HG03025 (cell line): Measurements from ENCODE around the gene KCNT1.

Source experiments
- ATAC-seq: cut with Tn5 transposase; IDR thresholded peaks from one replicate; pipeline ENCODE4 v1.9.1; 2021; ENCODE audit warnings: mild to moderate bottlenecking, moderate library complexity; ENCODE audit not compliant: unreplicated experiment, low FRiP score

The KCNT1 gene

DNA sequence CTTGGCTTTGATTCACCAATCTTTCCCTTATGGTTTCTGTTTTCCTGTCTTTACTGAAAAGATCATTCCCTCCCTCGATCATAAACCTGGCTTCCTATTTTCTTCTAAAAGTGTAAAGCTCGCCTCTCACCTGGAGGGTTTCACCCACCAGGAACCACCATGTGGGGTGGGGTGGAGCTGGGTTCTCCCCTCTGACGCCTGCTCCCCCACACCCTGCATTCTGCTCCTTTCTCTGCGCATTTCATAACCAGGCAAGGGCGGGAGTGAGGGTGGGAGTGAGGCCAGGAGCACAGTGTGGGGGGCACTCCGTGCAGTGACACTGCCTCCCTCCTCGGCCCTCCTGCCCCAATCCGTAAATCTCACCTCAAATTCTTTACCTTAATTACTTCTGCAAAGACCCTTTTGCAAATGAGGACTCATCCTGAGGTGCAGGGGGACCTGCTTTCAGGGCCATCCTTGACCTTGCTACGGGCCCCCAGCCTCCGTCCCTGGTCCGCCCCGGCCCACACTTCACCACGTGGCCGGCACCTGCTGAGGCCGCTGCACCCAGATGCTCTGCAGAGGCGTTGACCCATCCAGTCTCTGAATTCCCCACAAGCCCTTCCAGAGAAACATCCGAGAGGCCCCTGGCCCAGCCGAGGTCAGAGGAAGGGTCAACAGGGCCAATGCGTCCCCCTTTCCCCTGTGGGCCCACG, 59.3 kb downstream of the KCNT1 start:
- ATAC-seq = no peak

DNA sequence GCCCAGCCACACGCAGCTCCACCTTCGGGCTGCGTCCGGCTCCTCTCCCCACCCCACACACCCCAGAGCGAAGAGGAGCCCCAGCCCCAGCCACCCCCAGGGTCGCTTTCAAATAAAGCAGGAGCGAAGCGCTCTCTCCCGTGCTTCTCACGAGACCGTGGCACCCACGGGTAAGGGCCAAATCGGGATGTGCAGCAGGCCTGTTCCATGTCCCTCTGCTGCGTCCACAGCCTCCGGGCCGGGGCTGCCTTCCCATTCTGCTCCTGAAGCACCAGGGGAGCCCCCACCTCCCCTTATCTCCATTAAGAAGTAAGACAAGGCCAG, 59.8 kb downstream of the KCNT1 start:
- ATAC-seq = no peak

DNA sequence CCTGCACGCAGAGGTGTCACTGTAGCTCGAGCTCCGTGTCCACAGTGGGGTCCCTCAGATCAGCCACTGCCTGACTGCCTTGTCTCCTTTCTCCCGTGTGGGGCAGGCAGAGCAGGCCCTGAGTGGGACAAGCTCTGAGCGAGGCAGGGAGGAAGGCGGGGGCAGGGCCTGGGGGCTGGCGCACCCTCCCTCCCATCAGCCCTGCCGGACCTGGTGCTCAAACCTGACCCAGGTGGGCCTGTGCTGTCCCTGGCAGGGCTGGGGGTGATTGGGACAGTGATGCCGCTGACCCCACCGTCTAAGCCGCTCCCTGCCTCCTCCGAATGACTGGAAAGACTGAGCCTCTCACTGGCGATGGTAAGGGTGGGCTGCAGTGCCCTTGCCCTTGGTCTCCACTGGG, 60.9 kb downstream of the KCNT1 start:
- ATAC-seq = no peak

DNA sequence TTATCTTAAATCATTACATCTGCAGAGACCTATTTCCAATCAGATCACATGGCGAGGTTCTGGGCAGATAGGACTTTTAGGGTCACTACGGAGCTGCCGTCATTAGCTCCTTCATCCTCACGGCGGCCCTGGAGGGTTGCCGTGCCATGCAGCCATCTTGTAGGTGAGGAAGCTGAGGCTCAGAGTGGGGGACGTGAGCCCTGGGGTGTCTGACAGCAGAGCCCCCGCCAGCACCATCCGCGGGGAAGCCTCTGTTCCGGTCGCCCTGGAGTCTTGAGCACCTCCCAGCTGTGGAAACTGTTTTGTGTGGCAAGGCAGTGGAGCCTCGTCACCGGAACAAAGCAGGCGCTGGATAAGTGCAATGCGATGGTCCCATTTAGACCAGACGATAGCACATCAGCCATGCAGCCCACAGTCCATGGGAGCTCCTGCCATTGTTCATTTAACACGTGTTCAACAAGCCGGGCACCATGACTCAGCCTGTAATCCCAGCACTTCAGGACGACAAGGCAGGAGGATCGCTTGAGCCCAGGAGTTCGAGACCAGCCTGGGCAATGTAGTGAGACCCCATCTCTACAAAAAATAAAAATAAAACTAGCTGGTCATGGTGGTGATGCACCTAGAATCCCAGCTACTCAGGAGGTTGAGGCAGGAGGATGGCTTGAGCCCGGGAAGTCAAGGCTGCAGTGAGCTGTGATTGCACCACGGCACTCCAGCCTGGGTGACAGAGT, 61.9 kb downstream of the KCNT1 start:
- no peak for ATAC-seq

DNA sequence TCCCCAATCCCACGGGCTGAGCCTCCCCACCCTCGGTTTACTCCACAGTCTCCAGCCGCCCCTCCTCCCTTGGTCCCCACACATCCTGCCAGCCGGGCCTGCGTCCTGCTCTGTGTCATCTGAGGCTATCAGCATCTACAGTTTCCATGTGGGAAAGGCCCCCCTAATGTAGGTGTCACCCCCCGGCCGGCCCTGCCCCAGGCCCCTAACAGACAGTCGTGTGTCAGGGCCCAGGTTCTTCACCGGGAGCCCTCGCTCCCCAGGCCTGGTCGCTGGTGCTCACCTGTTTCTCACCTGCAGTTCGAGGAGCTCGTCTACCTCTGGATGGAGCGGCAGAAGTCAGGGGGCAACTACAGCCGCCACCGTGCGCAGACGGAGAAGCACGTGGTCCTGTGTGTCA, 62.7 kb downstream of the KCNT1 start:
- no peak for ATAC-seq

DNA sequence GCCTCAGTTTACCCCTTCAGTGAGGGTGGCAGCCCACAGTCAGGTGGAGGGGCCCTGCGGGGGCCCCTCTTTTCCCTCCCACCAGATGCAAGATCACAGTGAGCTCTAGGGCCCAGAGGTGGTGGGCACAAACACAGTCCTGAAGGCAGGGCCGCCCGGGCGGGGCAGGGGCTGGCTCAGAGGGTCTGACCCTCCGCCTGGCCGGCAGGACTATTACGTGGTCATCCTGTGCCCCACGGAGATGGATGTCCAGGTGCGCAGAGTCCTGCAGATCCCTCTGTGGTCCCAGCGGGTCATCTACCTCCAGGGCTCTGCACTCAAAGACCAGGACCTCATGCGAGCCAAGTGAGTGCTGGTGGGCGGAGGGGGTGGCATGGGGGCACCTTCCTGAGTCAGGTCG, 63.4 kb downstream of the KCNT1 start:
- no peak for ATAC-seq

DNA sequence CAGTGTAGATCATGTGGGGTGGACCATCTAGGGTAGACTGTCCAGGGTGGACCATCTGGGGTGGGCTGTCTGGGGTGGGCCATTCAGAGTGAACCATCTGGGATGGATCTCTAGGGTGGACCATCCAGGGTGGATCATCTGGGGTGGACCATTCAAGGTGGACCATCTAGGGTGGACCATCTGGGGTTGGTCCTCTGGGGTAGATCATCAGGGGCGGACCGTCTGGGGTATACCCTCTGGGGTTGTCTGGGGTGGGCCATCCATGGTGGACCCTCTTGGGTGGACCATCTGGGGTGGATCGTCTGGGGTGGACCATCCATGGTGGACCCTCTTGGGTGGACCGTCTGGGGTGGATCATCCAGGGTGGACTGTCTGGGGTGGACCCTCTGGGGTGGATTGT, 64.3 kb downstream of the KCNT1 start:
- ATAC-seq = no peak

DNA sequence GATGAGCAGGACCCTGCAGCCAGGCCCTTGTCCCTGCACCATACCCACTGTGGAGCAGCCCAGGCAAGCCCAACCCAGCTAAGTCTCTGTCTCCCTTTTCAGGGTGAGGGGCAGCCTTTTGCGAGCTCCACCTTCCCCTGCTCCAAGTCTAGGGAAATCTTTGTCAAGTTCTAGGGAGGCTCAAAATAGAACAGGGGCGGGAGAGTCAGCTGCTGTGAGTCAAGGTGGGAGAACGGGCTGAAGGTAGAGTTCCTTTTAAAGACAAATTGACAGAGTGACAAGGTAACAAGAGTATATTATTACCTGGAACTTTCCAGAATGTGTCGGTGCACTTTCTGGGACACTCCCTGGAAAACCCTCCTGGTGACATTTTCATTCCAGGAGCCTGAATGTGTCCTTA, 64.7 kb downstream of the KCNT1 start:
- no peak for ATAC-seq

DNA sequence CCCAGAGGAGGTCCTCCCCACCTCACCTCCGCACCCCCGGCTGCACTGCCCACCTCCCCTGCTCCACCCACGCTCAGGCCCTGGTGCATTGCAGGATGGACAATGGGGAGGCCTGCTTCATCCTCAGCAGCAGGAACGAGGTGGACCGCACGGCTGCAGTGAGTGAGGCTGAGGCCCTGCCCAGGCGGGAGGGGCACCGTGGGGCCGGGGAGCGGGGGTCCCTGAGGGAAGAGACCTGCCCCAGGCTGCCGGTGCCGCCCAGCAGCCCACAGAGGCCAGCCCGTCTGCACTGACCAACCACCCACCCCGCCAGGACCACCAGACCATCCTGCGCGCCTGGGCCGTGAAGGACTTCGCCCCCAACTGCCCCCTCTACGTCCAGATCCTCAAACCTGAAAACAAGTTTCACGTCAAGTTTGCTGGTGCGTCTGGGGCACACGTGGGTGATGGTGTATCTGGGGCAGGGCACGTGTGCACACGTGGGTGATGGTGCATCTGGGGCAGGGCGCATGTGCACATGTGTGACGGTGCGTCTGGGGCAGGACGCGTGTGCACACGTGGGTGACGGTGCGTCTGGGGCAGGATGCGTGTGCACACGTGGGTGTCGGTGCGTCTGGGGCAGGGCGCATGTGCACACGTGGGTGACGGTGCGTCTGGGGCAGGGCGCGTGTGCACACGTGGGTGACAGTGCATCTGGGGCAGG, 66.7 kb downstream of the KCNT1 start:
- ATAC-seq = no peak

DNA sequence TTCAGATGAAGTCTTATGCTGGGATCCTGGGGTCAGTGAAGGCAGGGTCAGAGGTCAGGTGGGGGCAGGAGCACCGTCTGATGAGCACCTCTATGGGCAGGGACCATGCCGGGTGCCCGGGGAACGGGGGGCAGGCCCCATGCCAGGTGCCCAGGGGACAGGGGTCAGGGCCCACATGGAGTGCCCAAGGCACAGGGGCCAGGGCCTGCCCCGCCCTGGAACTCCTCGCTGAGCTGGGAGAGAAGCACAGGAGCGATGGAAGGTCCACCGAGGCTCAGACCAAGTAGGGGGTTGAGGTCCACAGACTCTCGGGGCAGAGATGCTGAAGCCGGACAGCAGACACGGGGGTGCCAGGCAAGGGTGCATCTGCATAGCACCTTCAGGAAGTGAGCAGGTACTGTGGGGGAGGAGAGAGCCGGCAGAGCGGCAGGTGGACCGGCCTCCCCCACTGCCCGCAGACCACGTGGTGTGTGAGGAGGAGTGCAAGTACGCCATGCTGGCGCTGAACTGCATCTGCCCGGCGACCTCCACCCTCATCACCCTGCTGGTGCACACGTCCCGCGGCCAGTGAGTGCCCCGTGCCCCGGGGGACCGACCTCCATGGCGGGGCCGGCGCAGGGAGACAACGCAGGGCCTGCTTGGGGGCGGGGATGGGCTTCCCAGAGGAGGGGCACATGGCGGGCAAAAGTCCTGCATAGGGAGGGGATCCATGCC, 67.7 kb downstream of the KCNT1 start:
- ATAC-seq = no peak

DNA sequence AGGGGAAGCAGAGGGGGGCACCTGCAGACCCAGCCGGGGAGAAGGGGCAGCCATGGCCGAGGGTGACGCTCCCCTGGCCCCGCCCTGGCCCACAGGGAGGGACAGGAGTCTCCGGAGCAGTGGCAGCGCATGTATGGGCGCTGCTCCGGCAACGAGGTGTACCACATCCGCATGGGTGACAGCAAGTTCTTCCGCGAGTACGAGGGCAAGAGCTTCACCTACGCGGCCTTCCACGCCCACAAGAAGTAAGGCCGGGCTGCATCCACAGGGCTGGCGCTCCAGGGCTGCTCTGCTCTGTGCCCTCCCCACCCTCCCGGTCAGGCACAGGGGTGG, 68.2 kb downstream of the KCNT1 start:
- no peak for ATAC-seq

DNA sequence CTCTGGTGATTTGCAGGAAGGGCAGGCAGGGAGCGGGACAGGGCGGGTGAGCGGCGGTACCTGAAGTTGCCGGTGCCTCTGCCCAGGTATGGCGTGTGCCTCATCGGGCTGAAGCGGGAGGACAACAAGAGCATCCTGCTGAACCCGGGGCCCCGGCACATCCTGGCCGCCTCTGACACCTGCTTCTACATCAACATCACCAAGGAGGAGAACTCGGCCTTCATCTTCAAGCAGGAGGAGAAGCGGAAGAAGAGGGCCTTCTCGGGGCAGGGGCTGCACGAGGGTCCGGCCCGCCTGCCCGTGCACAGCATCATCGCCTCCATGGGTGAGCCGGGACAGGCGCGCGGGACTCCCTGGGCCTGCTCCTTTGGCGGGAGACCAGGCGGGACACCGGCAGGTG, 68.8 kb downstream of the KCNT1 start:
- ATAC-seq = no peak

DNA sequence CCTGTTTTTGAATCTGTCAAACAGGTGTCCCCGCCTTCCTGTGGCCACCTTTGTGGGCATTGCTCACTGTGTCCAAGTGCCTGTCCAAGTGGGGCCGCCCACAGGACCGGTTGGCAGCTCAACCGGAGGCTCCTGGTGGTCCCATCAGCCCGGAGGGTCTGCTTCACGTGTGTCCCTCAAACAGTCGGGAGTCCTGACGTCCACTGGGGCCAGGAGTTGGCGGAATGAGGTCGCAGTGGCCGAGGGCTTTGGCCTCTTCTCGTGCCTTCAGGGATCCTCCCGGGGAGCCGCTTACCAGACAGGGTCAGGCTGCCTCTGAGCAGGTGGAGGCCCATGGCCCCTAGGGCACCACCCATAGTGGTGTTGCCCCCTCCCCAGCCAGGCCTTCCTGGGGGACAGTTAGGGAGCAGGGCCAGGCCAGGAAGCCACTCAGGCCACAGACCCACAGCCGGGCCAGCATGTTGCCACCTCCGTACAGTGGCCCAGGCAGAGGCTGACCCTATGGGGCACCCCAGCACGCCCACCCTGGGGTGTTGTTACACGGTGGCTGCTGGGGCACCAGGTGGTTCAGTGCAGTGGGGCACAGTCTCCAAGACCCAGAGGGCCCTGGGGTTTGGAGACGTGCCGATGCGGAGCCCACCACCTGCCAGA, 69.5 kb downstream of the KCNT1 start:
- no peak for ATAC-seq

DNA sequence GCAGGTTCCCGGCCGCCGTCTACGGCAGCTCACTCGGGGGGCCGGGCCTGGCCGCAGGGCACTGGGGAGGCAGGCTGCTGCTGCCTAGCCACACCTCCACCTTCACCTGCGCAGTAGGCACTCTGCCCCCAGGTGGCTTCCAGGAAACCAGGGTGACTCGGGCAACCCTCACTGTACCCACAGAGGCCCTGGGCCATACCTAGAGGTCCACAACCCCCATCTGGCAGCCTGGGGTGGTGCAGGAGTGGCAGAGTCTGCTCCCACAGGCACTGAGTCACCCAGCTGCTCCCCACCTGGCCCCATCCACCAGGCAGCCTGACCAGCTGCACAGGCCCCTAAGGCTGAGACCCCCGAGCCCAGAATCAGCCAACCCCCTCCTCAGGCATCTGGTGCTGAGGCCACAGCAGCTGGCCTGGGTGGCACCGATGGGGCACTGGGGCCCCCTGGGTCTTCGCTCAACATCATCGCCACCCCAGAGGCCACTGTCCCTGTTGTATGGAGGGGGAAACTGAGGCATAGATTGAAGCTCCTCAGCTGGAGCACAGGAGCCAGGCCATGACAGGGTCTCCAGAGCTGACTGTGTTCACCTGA, 70.2 kb downstream of the KCNT1 start:
- ATAC-seq = no peak

DNA sequence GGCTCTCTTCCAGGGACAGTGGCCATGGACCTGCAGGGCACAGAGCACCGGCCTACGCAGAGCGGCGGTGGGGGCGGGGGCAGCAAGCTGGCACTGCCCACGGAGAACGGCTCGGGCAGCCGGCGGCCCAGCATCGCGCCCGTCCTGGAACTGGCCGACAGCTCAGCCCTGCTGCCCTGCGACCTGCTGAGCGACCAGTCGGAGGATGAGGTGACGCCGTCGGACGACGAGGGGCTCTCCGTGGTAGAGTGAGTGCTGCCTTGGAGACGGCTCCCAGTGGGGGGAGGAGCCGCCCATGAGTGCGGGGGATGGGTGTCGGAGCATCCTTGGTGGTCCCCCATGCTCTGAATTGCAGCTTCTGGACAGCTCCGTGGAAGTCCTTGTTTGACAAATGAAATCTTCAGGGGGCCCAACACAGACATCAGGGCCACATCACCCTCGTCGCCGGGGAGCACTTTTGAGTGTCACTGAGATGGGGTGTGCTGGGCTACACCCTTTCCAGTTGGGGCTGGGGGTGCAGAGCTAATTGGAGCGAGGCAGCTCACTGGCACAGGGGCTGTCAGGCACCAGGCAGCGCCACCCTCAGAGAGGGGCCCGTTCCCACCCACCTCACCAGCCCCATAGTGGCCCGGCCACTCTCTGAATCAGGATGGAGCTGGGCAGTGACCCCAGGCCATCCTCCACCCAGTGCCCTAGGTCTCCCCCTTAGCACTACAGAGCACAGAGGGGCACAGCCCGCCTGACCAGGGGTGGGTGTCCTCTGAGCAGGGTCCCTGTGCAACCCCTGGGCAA, 70.9 kb downstream of the KCNT1 start:
- no peak for ATAC-seq

DNA sequence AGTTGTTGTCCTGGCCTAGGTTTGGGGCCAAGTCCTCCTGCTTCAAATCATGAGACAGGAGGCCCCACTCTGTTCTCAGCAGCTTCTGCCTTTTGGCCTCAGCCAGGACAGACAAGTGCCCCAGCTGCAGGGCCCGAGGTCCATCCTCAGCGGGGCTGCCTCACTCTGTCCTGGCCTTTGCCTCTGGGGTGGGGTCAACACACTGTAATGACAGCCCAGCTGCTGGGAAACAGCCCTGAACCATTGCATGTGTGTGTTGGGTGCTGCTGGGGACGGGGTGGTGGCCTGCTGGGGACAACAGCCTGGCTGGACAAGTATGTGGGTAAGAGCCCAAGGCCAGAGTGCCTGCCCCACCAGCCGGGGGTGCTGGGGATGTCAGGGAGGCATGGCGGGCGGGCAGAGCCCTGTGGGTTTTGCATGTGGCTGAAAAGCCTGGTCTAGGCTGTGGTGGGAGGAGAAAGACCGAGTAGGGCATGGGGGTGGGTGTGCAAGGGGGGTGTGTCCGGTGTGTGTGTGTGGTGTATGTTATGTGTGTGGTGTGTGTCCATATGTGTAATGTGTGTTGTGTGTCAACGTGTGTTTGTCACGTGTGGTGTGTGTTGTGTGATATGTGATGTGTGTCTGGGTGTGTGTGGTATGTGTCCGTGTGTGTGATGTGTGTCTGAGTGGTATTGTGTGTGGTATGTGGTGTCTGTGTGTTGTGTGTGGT, 71.7 kb downstream of the KCNT1 start:
- no peak for ATAC-seq

DNA sequence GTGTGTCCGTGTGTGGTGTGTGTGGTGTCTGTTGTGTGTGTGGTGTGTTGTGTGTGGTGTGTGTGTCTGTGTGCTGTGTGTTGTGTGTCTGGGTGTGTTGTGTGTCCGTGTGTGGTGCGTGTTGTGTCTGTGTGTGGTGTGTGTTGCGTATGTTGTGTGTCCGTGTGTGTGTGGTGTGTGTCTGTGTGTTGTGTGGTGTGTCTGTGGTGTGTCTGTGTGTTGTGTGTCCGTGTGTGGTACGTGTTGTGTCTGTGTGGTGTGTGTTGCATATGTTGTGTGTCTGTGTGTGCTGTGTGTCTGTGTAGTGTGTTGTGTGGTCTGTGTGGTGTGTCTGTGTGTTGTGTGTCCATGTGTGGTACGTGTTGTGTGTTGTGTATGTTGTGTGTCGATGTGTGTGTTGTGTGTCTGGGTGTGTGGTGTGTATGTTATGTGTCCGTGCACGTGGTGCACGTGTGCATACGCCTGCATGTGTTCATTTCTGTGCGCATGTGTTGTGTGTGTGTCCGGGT, 72.3 kb downstream of the KCNT1 start:
- ATAC-seq = no peak

DNA sequence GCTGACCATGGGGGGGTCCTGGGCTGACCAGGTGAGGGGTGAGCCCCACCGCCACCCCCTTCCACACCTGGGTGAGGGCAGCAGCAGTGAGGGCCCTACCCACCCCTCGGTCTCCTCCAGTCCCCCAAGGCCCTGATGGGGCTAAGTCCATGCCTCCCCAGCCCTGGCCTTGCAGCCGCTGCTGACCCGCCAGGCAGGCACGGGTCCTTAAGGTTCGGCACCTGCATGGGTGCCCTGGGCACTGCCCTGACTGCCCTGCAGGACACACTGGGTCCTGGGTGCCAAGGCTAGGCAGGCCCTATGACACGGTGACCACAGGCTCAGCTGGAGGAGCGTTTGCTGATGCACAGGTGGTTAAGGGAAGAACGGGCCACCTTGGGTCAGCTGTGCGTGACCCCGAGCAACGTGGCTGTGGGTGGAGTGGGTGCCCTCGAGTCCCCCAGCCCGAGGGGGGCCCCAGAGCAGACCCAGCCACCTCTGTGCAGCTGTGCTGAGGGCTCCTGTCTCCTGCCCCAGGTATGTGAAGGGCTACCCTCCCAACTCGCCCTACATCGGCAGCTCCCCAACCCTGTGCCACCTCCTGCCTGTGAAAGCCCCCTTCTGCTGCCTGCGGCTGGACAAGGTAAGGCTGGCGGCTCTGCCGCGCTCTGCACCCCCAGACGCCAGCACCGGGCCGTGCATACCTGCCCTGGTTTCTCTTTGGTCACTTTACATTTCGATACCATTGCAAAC, 73.0 kb downstream of the KCNT1 start:
- ATAC-seq = no peak
